ENCODE results near the gene RGL1. TPM values are rescaled to one million over a fixed set of nuclear protein-coding genes. Genes with fewer than 3 reads are reported as not detected.

The RGL1 gene
- total and polyA plus RNA-seq, 7 donors: 8.3 to 42.1 (median 23.8) TPM

GRCh38 chr1:183967914-183968313 lies 163.0 kb downstream of the RGL1 start:
- WGBS, 2 donors: 79 to 81% methylated on average over 2 of the region's 2 CpGs
- H3K4me3 ChIP-seq: no peak overlapping the region

GRCh38 chr1:183968386-183968785 lies 163.5 kb downstream of the RGL1 start:
- no peak overlapping the region for H3K27ac ChIP-seq
- peaks cover 0 to 5% (median 0%) of the 10 kb centered on the region in 4 donors for H3K4me1 ChIP-seq
- intact Hi-C loops (cut with DNase I): no loop called here
- H3K36me3 ChIP-seq: peaks cover 0 to 45% (median 0%) of the 10 kb centered on the region in 4 donors
- no peak for DNase-seq
- no peak overlapping the region for H3K4me3 ChIP-seq
- TF ChIP-seq EP300 (IDR thresholded peaks at IDR 0.05): no peak
- TF ChIP-seq POLR2A (IDR thresholded peaks at IDR 0.05): no peak
- no peak for TF ChIP-seq POLR2AphosphoS5 (IDR thresholded peaks at IDR 0.05)
- no peak for TF ChIP-seq CTCF (IDR thresholded peaks at IDR 0.05)
- 72 to 88% methylated on average over 5 of the region's 5 CpGs for WGBS, 2 donors
- H3K27me3 ChIP-seq: no peaks in the 10 kb centered on the region
- H3K9me3 ChIP-seq: no peaks in the 10 kb centered on the region

More at GRCh38 chr1:183967914-183968313, 163.0 kb downstream of the RGL1 start:
- no peaks in the 10 kb centered on the region for H3K9me3 ChIP-seq
- H3K27ac ChIP-seq: no peak overlapping the region
- intact Hi-C loops (cut with DNase I): no loop called here
- peaks cover 0 to 45% (median 0%) of the 10 kb centered on the region in 4 donors for H3K36me3 ChIP-seq
- H3K27me3 ChIP-seq: no peaks in the 10 kb centered on the region
- no peak for DNase-seq
- TF ChIP-seq POLR2A (IDR thresholded peaks at IDR 0.05): no peak
- TF ChIP-seq EP300 (IDR thresholded peaks at IDR 0.05): no peak
- no peak for TF ChIP-seq CTCF (IDR thresholded peaks at IDR 0.05)
- TF ChIP-seq POLR2AphosphoS5 (IDR thresholded peaks at IDR 0.05): no peak
- H3K4me1 ChIP-seq: peaks cover 0 to 5% (median 0%) of the 10 kb centered on the region in 4 donors

- no peak for TF ChIP-seq CTCF (IDR thresholded peaks at IDR 0.05)
- peak in 1 of 4 donors; percentile 12 for TF ChIP-seq POLR2AphosphoS5 (IDR thresholded peaks at IDR 0.05)
- intact Hi-C loops (cut with DNase I): no loop called here
- Histone ChIP-seq H3K4me3 (no peak overlapping the region), H3K36me3 (peaks cover 0 to 35% (median 0%) of the 10 kb centered on the region in 4 donors), H3K27ac (no peak overlapping the region), H3K4me1 (peaks cover 0 to 5% (median 0%) of the 10 kb centered on the region in 4 donors), H3K9me3 (no peaks in the 10 kb centered on the region), H3K27me3 (no peaks in the 10 kb centered on the region)
- DNase-seq: no peak
- 53 to 68% methylated on average over 4 of the region's 4 CpGs for WGBS, 2 donors
Measured at GRCh38 chr1:183970516-183971300, 165.8 kb downstream of the RGL1 start.

GRCh38 chr1:183975651-183976050 lies 170.7 kb downstream of the RGL1 start:
- Histone ChIP-seq H3K9me3 (no peaks in the 10 kb centered on the region), H3K27me3 (no peaks in the 10 kb centered on the region), H3K36me3 (no peaks in the 10 kb centered on the region), H3K4me1 (peaks cover 0 to 5% (median 0%) of the 10 kb centered on the region in 4 donors), H3K27ac (no peak overlapping the region), H3K4me3 (no peak overlapping the region)
- WGBS, 2 donors: 88 to 90% methylated on average over 3 of the region's 3 CpGs
- TF ChIP-seq EP300 (IDR thresholded peaks at IDR 0.05) (no peak), POLR2AphosphoS5 (IDR thresholded peaks at IDR 0.05) (no peak), CTCF (IDR thresholded peaks at IDR 0.05) (no peak), POLR2A (IDR thresholded peaks at IDR 0.05) (no peak)
- intact Hi-C loops (cut with DNase I): no loop called here
- no peak for DNase-seq

Data from sigmoid colon (tissue), 7 donors.